HEK293 (cell line): ENCODE data around the gene INTS1.

Source experiments
- CTCF ChIA-PET: fragments of 350-600 bp; formaldehyde crosslinking; extraction: SDS; loops from one replicate; lab custom pipeline; 2021; ENCODE audit warnings: antibody characterized with exemption; lab: Yijun Ruan, JAX
- POLR2A ChIA-PET: fragments of 300-600 bp; formaldehyde crosslinking; extraction: SDS; loops from one replicate; lab custom pipeline; 2020; ENCODE audit warnings: antibody characterized with exemption, inconsistent platforms; lab: Yijun Ruan, JAX
- H3K27ac ChIP-seq: fragments of 200-500 bp; sonication (Bioruptor generic); 2 replicates; pipeline ENCODE4 v1.5.1; 2014; ENCODE audit warnings: low read depth, low read length, control low read depth, inconsistent platforms; ENCODE audit errors: extremely low read depth
- H3K36me3 ChIP-seq, 2 experiments: fragments of 200-500 bp in 1 of 2; sonication (Bioruptor generic) in 1 of 2; 1 replicate in 1 of 2; 2 replicates in 1 of 2; pipeline ENCODE4 v1.5.1; 2014 to 2017; ENCODE audit warnings: inconsistent platforms in 2 of 2, low read length in 2 of 2; ENCODE audit not compliant: control insufficient read depth in 2 of 2, insufficient read depth in 1 of 2
- H3K4me1 ChIP-seq: fragments of 200-500 bp; sonication (Bioruptor generic); 2 replicates; pipeline ENCODE4 v1.5.1; 2014; ENCODE audit warnings: mild to moderate bottlenecking, low read length, inconsistent platforms; ENCODE audit not compliant: control insufficient read depth, insufficient read depth
- H3K4me3 ChIP-seq: 2 replicates; pipeline ENCODE4 v1.5.1; 2011; ENCODE audit warnings: low read depth, mild to moderate bottlenecking, control low read depth, low read length, moderate library complexity
- H3K9me3 ChIP-seq: fragments of 200-500 bp; sonication (Bioruptor generic); 2 replicates; pipeline ENCODE4 v1.5.1; 2014; ENCODE audit warnings: low read depth, low read length, inconsistent platforms; ENCODE audit not compliant: control insufficient read depth, insufficient read depth
- AEBP2 ChIP-seq: fragments of 450-650 bp; formaldehyde crosslinking; IDR thresholded peaks from 2 replicates; pipeline ENCODE4 v1.5.1; 2016; ENCODE audit warnings: missing biosample characterization, missing genetic modification characterization, borderline replicate concordance
- EGR2 ChIP-seq: fragments of 450-650 bp; formaldehyde crosslinking; IDR thresholded peaks from 2 replicates; pipeline ENCODE4 v1.5.1; 2016; ENCODE audit warnings: low read depth, missing biosample characterization, missing genetic modification characterization
- GLI4 ChIP-seq: fragments of 450-650 bp; formaldehyde crosslinking; IDR thresholded peaks from 2 replicates; pipeline ENCODE4 v1.5.1; 2016; ENCODE audit warnings: missing biosample characterization, missing genetic modification characterization
- HIC1 ChIP-seq: fragments of 450-650 bp; formaldehyde crosslinking; IDR thresholded peaks from 2 replicates; pipeline ENCODE4 v1.5.1; 2016; ENCODE audit warnings: missing biosample characterization, missing genetic modification characterization
- INSM2 ChIP-seq: fragments of 450-650 bp; formaldehyde crosslinking; IDR thresholded peaks from 2 replicates; pipeline ENCODE4 v1.5.1; 2016; ENCODE audit warnings: missing biosample characterization, missing genetic modification characterization
- ZEB2 ChIP-seq: fragments of 450-650 bp; formaldehyde crosslinking; IDR thresholded peaks from 2 replicates; pipeline ENCODE4 v1.5.1; 2016; ENCODE audit warnings: missing biosample characterization, missing genetic modification characterization
- ZFP41 ChIP-seq: fragments of 450-650 bp; formaldehyde crosslinking; IDR thresholded peaks from 2 replicates; pipeline ENCODE4 v1.5.1; 2016; ENCODE audit warnings: missing biosample characterization, missing genetic modification characterization, borderline replicate concordance
- ZIC2 ChIP-seq: fragments of 450-650 bp; formaldehyde crosslinking; IDR thresholded peaks from 2 replicates; pipeline ENCODE4 v1.5.1; 2016; ENCODE audit warnings: missing biosample characterization, missing genetic modification characterization
- ZNF132 ChIP-seq: fragments of 450-650 bp; formaldehyde crosslinking; IDR thresholded peaks from 2 replicates; pipeline ENCODE4 v1.5.1; 2017; ENCODE audit warnings: missing biosample characterization, missing genetic modification characterization, borderline replicate concordance
- ZNF148 ChIP-seq: fragments of 450-650 bp; formaldehyde crosslinking; IDR thresholded peaks from 2 replicates; pipeline ENCODE4 v1.5.0; 2017; ENCODE audit warnings: missing biosample characterization, missing genetic modification characterization, borderline replicate concordance
- ZNF221 ChIP-seq: fragments of 450-650 bp; formaldehyde crosslinking; IDR thresholded peaks from 2 replicates; pipeline ENCODE4 v1.5.1; 2017; ENCODE audit warnings: missing biosample characterization, missing genetic modification characterization, borderline replicate concordance
- ZNF239 ChIP-seq: fragments of 450-650 bp; formaldehyde crosslinking; IDR thresholded peaks from 2 replicates; pipeline ENCODE4 v1.5.1; 2016; ENCODE audit warnings: missing biosample characterization, missing genetic modification characterization
- ZNF292 ChIP-seq: fragments of 450-650 bp; formaldehyde crosslinking; IDR thresholded peaks from 2 replicates; pipeline ENCODE4 v1.5.1; 2016; ENCODE audit warnings: low read depth, missing biosample characterization, missing genetic modification characterization, borderline replicate concordance
- ZNF404 ChIP-seq: fragments of 450-650 bp; formaldehyde crosslinking; IDR thresholded peaks from 2 replicates; pipeline ENCODE4 v1.5.1; 2017; ENCODE audit warnings: missing biosample characterization, missing genetic modification characterization
- ZNF626 ChIP-seq: fragments of 450-650 bp; sonication (Bioruptor Pico); formaldehyde crosslinking; IDR thresholded peaks from 2 replicates; pipeline ENCODE4 v1.5.1; 2018; ENCODE audit warnings: missing biosample characterization, missing genetic modification characterization, inconsistent platforms
- ZNF629 ChIP-seq: fragments of 450-650 bp; formaldehyde crosslinking; IDR thresholded peaks from 2 replicates; pipeline ENCODE4 v1.5.1; 2017; ENCODE audit warnings: missing biosample characterization, missing genetic modification characterization
- ZNF660 ChIP-seq: fragments of 450-650 bp; IDR thresholded peaks from 2 replicates; pipeline ENCODE4 v1.5.1; 2018; ENCODE audit warnings: missing biosample characterization, mild to moderate bottlenecking, missing genetic modification characterization
- ZNF670 ChIP-seq: fragments of 450-650 bp; formaldehyde crosslinking; IDR thresholded peaks from 2 replicates; pipeline ENCODE4 v1.5.1; 2016; ENCODE audit warnings: missing biosample characterization, missing genetic modification characterization, low read depth

INTS1 gene

GRCh38 chr7:1455955-1456354 lies 48.2 kb downstream of the INTS1 start:
- POLR2A ChIA-PET = no interaction called here
- no peak overlapping the region for H3K4me3 ChIP-seq
- H3K9me3 ChIP-seq = no peaks in the 10 kb centered on the region
- no peaks in the 10 kb centered on the region for H3K36me3 ChIP-seq
- H3K4me1 ChIP-seq = 0 out of 2 replicates have a peak, but pooled peaks cover 3% of the 10 kb centered on the region
- TF ChIP-seq GLI4 (tag by site-specific recombination) (no peak), ZNF221 (tag by site-specific recombination) (no peak), ZNF629 (tag by site-specific recombination) (no peak), ZNF148 (tag by site-specific recombination) (no peak), ZFP41 (no peak), ZNF404 (tag by site-specific recombination) (no peak), AEBP2 (tag by site-specific recombination) (no peak), ZNF292 (tag by site-specific recombination) (no peak), ZNF660 (tag by site-specific recombination) (no peak), ZNF626 (no peak), ZNF239 (no peak), ZEB2 (tag by site-specific recombination) (no peak), ZNF132 (no peak), HIC1 (tag by site-specific recombination) (no peak), ZNF670 (tag by site-specific recombination) (no peak), EGR2 (tag by site-specific recombination) (no peak), ZIC2 (tag by site-specific recombination) (no peak), INSM2 (tag by site-specific recombination) (no peak)
- CTCF ChIA-PET = interaction anchor here (0.7 to 2.7 kb wide), 5 partner anchors 18 to 356 kb away, joined by 3 to 10 read pairs (median 3); no protein-coding TSS in a partner anchor
- H3K27ac ChIP-seq = no peak overlapping the region
